CD4-positive, alpha-beta T cell (primary cell): ENCODE measurements around the gene NABP2. TPM values are rescaled to one million over a fixed set of nuclear protein-coding genes. Genes with fewer than 3 reads are reported as not detected.
A peak's percentile ranks its signal among the peaks of the same experiment; 100 is the strongest.

ENCODE experiments used
- ATAC-seq: fragments of 200-7000 bp; cut with Tn5 transposase; one replicate; pipeline ENCODE4 v1.10.0; 2022; ENCODE audit warnings: mild to moderate bottlenecking; ENCODE audit not compliant: poor library complexity
- CTCF ChIA-PET: fragments of 350-600 bp; sonication (Branson Sonifier 250); formaldehyde crosslinking; loops from one replicate; lab custom pipeline; 2021; ENCODE audit warnings: antibody characterized with exemption, inconsistent platforms; lab: Charles Lee
- POLR2A ChIA-PET: fragments of 350-600 bp; sonication (Branson Sonifier 250); formaldehyde crosslinking; loops from one replicate; lab custom pipeline; 2021; ENCODE audit warnings: antibody characterized with exemption, inconsistent platforms; lab: Charles Lee
- DNase-seq, 14 experiments: peaks; one replicate each; pipeline ENCODE4 v3.0.0-alpha.2; 2013 to 2020; ENCODE audit warnings: mixed read lengths in 2 of 14
- H3K27ac ChIP-seq, 2 donors: one replicate each; pipeline versions ENCODE4 v1.5.1 to v1.7.0; 2013; ENCODE audit warnings: low read length in 2 of 2, low read depth in 1 of 2, mild to moderate bottlenecking in 1 of 2
- H3K27me3 ChIP-seq, 2 experiments: 1 replicate in 1 of 2; 2 replicates in 1 of 2; pipeline versions ENCODE4 v1.6.1 to v1.7.0; 2013; ENCODE audit warnings: low read length in 2 of 2, control low read depth in 1 of 2, mild to moderate bottlenecking in 1 of 2, moderate library complexity in 1 of 2; ENCODE audit not compliant: insufficient read depth in 2 of 2, control insufficient read depth in 1 of 2
- H3K36me3 ChIP-seq: one replicate; pipeline ENCODE4 v1.6.1; 2013; ENCODE audit warnings: low read length, control low read depth; ENCODE audit not compliant: insufficient read depth
- H3K4me1 ChIP-seq: one replicate; pipeline ENCODE4 v1.6.1; 2013; ENCODE audit warnings: low read length, control low read depth; ENCODE audit not compliant: insufficient read depth
- H3K4me3 ChIP-seq: one replicate; pipeline ENCODE4 v1.5.1; 2013; ENCODE audit warnings: mild to moderate bottlenecking, low read length, moderate library complexity
- H3K9me3 ChIP-seq, 2 experiments: 1 replicate in 1 of 2; 2 replicates in 1 of 2; pipeline versions ENCODE4 v1.6.1 to v1.7.0; 2013; ENCODE audit warnings: low read length in 2 of 2, mild to moderate bottlenecking in 2 of 2, control low read depth in 1 of 2, moderate library complexity in 1 of 2; ENCODE audit not compliant: control insufficient read depth in 1 of 2, insufficient read depth in 1 of 2
- H3K27ac Mint-ChIP-seq: one replicate; pipeline ENCODE4 v1.8.0; 2020; ENCODE audit warnings: mixed read lengths
- H3K27me3 Mint-ChIP-seq: one replicate; pipeline ENCODE4 v1.8.0; 2021; ENCODE audit warnings: mixed read lengths
- H3K36me3 Mint-ChIP-seq: one replicate; pipeline ENCODE4 v1.8.0; 2021; ENCODE audit warnings: low read depth, mixed read lengths
- H3K4me1 Mint-ChIP-seq: one replicate; pipeline ENCODE4 v1.8.0; 2021; ENCODE audit warnings: low read depth, mixed read lengths
- H3K4me3 Mint-ChIP-seq: one replicate; pipeline ENCODE4 v1.8.0; 2020; ENCODE audit warnings: mild to moderate bottlenecking, mixed read lengths
- H3K9me3 Mint-ChIP-seq: one replicate; pipeline ENCODE4 v1.8.0; 2020; ENCODE audit warnings: mixed read lengths
- intact Hi-C, 2 experiments: fragments of 100-400 bp; cut with DNase I in 1 of 2; cut with micrococcal nuclease in 1 of 2; formaldehyde crosslinking; loops; one replicate each; pipeline versions ENCODE4 v1.15.1 to v1.9.0; 2023 to 2025; cut with DNase I, micrococcal nuclease
- total RNA-seq, 174 experiments: library from RNA in 2 of 174; stranded (reverse) in 2 of 174; gene quantifications; one replicate each; pipeline ENCODE4 v1.2.3 and lab custom pipeline; 2021 to 2026
- TF ChIP-seq, protein P1 (sequence below): fragments of 200-600 bp; IDR thresholded peaks from one replicate; pipeline ENCODE4 v1.8.0; 2022; ENCODE audit warnings: antibody characterized with exemption, mild to moderate bottlenecking

The NABP2 gene
- total RNA-seq, 2 experiments from 2014 or later = 7.6 to 9.1 TPM

- H3K36me3 Mint-ChIP-seq = peaks cover 37% of the 10 kb centered on the region
- Histone ChIP-seq H3K27ac (no peak overlapping the region), H3K4me3 (no peak overlapping the region), H3K27me3 (no peaks in the 10 kb centered on the region), H3K36me3 (peaks cover 34% of the 10 kb centered on the region), H3K4me1 (no peaks in the 10 kb centered on the region), H3K9me3 (no peaks in the 10 kb centered on the region)
- no peak for DNase-seq
- no peak for ATAC-seq
- H3K4me3 Mint-ChIP-seq = no peak overlapping the region
- CTCF ChIA-PET = interaction anchor here (1.2 kb wide), 1 partner anchor 13 kb away, joined by 5 read pairs; the partner anchor contains the start of gene SMARCC2
- H3K27ac Mint-ChIP-seq = peak overlapping the region; percentile 11
- POLR2A ChIA-PET = interaction anchor here (1.3 kb wide), 1 partner anchor 85 kb away, joined by 3 read pairs; the partner anchor contains the start of gene ZC3H10
- intact Hi-C loops = no loop called here
- peaks cover 10% of the 10 kb centered on the region for H3K4me1 Mint-ChIP-seq
- no peaks in the 10 kb centered on the region for H3K9me3 Mint-ChIP-seq
- H3K27me3 Mint-ChIP-seq = no peaks in the 10 kb centered on the region
- TF ChIP-seq, protein P1, sequence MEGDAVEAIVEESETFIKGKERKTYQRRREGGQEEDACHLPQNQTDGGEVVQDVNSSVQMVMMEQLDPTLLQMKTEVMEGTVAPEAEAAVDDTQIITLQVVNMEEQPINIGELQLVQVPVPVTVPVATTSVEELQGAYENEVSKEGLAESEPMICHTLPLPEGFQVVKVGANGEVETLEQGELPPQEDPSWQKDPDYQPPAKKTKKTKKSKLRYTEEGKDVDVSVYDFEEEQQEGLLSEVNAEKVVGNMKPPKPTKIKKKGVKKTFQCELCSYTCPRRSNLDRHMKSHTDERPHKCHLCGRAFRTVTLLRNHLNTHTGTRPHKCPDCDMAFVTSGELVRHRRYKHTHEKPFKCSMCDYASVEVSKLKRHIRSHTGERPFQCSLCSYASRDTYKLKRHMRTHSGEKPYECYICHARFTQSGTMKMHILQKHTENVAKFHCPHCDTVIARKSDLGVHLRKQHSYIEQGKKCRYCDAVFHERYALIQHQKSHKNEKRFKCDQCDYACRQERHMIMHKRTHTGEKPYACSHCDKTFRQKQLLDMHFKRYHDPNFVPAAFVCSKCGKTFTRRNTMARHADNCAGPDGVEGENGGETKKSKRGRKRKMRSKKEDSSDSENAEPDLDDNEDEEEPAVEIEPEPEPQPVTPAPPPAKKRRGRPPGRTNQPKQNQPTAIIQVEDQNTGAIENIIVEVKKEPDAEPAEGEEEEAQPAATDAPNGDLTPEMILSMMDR = no peak
Observed at GRCh38 chr12:56202838-56203237, 21.3 kb upstream of the NABP2 start.

DNA sequence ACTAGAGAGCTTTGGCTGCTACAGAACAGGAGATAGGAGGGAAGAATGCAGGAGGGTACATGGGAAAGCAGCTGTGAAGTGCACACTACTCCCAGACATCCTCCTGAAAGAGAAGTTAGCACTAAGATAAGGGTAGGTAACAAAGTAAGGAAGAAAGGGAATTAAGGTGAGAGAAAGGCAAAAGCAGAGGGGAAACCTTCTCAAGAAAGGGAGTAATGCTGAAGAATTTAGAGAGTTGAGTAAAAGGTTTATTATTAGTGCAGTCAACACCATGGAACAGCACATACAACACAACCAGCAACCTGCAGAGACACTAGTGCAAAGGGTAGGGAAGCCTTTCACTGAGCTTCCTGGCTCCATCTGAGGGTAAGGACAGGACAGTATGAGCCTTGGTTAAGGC is 19.9 kb upstream of the NABP2 start:
- H3K4me3 Mint-ChIP-seq = no peak overlapping the region
- peaks cover 6% of the 10 kb centered on the region for H3K4me1 Mint-ChIP-seq
- no peaks in the 10 kb centered on the region for H3K9me3 ChIP-seq
- no peaks in the 10 kb centered on the region for H3K4me1 ChIP-seq
- H3K27me3 ChIP-seq = no peaks in the 10 kb centered on the region
- H3K27me3 Mint-ChIP-seq = no peaks in the 10 kb centered on the region
- H3K4me3 ChIP-seq = no peak overlapping the region
- H3K36me3 ChIP-seq = peaks cover 41% of the 10 kb centered on the region
- DNase-seq = no peak
- TF ChIP-seq, protein P1 = no peak
- H3K9me3 Mint-ChIP-seq = no peaks in the 10 kb centered on the region
- ATAC-seq = no peak
- ChIA-PET POLR2A (interaction anchor here (1.6 kb wide), 1 partner anchor 15 kb away, joined by 3 read pairs; no protein-coding TSS in a partner anchor), CTCF (interaction anchor here (4.2 to 4.5 kb wide), 2 partner anchors 15 to 18 kb away, joined by 14 to 26 read pairs; partner anchors contain the start of genes NABP2, RNF41 and SMARCC2)
- H3K27ac ChIP-seq = no peak overlapping the region
- H3K36me3 Mint-ChIP-seq = peaks cover 43% of the 10 kb centered on the region
- intact Hi-C loops = no loop called here
- H3K27ac Mint-ChIP-seq = no peak overlapping the region

DNA sequence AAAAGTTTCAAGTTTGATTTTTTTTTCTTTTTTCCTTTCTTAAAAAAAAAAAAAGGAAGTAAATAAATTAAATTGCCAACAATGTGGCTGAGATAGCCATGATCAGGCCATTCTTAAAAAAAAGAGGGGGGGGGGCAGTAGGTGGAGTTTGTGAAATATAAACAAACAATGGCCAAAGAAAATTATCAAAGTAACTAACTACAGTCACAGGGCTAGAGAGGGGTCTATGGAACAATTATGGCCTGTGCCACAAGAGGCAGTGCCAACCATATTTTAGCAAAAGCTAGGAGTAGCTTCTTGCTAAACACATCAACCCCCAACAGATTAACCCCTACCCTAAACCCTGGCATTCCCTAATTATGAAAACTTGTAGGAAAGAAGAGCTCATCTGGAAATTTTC is 18.7 kb upstream of the NABP2 start:
- H3K27ac ChIP-seq = no peak overlapping the region
- DNase-seq (no peak), ATAC-seq (peak; percentile 65)
- CTCF ChIA-PET = interaction anchor here (0.7 to 4.5 kb wide), 6 partner anchors 9 to 87 kb away, joined by 3 to 26 read pairs (median 6); partner anchors contain the start of genes NABP2, RNF41 and SMARCC2
- peaks cover 50% of the 10 kb centered on the region for H3K36me3 ChIP-seq
- Mint-ChIP-seq H3K9me3 (no peaks in the 10 kb centered on the region), H3K4me1 (peaks cover 6% of the 10 kb centered on the region), H3K36me3 (peaks cover 52% of the 10 kb centered on the region), H3K4me3 (no peak overlapping the region), H3K27me3 (no peaks in the 10 kb centered on the region), H3K27ac (no peak overlapping the region)
- H3K27me3 ChIP-seq = no peaks in the 10 kb centered on the region
- POLR2A ChIA-PET = interaction anchor here (1.1 to 2.1 kb wide), 3 partner anchors 15 to 16 kb away, joined by 3 to 10 read pairs (median 3); partner anchors contain the start of gene RNF41
- H3K4me3 ChIP-seq = no peak overlapping the region
- H3K4me1 ChIP-seq = no peaks in the 10 kb centered on the region
- no peaks in the 10 kb centered on the region for H3K9me3 ChIP-seq
- intact Hi-C loops = loop anchor here in 1 of 2 experiments (5.0 kb wide), 1 partner anchor 257 kb away; no protein-coding TSS in a partner anchor
- TF ChIP-seq, protein P1 = no peak
